Fibroblast of pulmonary artery (primary cell): Measurements from ENCODE around the gene MAGI2.

ENCODE experiments used
- DNase-seq: peaks from one replicate; pipeline ENCODE4 v3.0.0-alpha.2; 2010; ENCODE audit warnings: low read depth
- H3K4me3 ChIP-seq: replicated peaks from 2 replicates; pipeline ENCODE4 v1.5.1; 2011; ENCODE audit warnings: low read depth, mild to moderate bottlenecking, control low read depth, low read length, moderate library complexity
- CTCF ChIP-seq: IDR thresholded peaks from 2 replicates; pipeline ENCODE4 v1.5.1; 2011; ENCODE audit warnings: mild to moderate bottlenecking, control low read depth, low read length, inconsistent platforms; ENCODE audit errors: missing control alignments

The MAGI2 gene

GRCh38 chr7:79340212-79340611 is 113.3 kb downstream of the MAGI2 start:
- no peak overlapping the region for H3K4me3 ChIP-seq
- DNase-seq, result no peak
- TF ChIP-seq CTCF, result no peak

DNA sequence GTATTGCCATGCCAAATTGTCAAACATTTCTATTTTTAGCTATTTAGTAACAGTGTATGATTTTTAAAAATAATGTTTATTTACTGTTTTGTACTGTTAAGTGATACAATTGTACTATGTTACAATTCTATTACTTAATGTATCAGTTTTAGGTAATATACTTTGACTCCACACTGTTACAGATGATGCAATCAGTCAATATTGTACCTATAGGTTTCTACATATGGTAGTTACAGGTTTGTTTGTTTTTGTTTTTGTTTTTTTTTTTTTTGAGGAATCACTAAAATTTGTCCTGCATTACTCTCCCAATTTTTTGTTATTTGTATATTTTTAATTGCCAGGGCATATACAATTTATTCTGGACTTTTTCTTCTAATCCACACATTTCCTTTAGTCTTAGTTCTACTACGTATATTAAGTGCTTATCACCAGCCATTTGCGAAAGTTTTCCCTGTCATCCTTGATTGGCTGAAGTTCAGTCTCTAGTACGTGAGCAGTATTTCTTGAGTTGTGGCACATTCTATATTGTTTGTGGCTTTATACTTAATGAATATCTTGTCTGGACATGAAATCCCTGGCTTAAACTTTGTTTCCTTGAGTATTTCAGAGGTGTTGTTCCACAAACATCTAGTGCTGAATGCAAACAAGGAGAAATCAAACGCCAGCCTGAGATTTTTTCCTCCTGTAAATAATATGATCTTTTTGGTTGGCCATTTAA is 114.1 kb downstream of the MAGI2 start:
- H3K4me3 ChIP-seq, result no peak overlapping the region
- no peak for DNase-seq
- TF ChIP-seq CTCF, result no peak

- no peak for TF ChIP-seq CTCF
- no peak for DNase-seq
Observed at GRCh38 chr7:79337717-79338116, 115.8 kb downstream of the MAGI2 start.

GRCh38 chr7:79334841-79335240 is 118.6 kb downstream of the MAGI2 start:
- DNase-seq, result no peak
- no peak overlapping the region for H3K4me3 ChIP-seq
- TF ChIP-seq CTCF, result no peak

More at GRCh38 chr7:79337717-79338116, 115.8 kb downstream of the MAGI2 start:
- no peak overlapping the region for H3K4me3 ChIP-seq

DNA sequence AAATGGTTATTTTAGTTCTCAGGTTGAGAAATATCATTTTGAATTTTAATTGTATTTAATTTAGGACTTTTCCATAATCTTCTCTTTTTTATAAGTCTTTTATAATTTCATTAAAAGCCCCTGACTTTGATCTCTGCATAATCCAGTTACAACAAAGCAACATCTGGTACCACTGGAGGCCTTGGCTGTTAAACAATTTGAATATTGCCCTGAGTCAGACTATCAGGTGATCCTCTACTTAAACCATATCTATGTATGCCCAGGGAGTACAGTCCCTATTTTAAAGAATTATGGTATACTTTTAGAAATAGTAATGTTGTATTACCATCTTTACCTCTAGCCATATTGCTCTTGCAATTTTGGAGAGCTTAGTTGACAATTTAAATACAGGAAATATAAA is 119.1 kb downstream of the MAGI2 start:
- DNase-seq, result no peak
- no peak for TF ChIP-seq CTCF

GRCh38 chr7:79332091-79332490 is 121.4 kb downstream of the MAGI2 start:
- no peak for TF ChIP-seq CTCF
- H3K4me3 ChIP-seq, result no peak overlapping the region
- DNase-seq, result peak; percentile 37

More for the DNA sequence above, 119.1 kb downstream of the MAGI2 start:
- no peak overlapping the region for H3K4me3 ChIP-seq

GRCh38 chr7:79329464-79329863 is 124.0 kb downstream of the MAGI2 start:
- DNase-seq, result no peak
- H3K4me3 ChIP-seq, result no peak overlapping the region
- no peak for TF ChIP-seq CTCF
